HepG2 (cell line): ENCODE measurements around the gene CLEC10A. TPM values are rescaled to one million over a fixed set of nuclear protein-coding genes. Genes with fewer than 3 reads are reported as not detected.
A peak's percentile ranks its signal among the peaks of the same experiment; 100 is the strongest.

Experiments
- KLF16 ChIP-seq, 2 experiments: sonication (generic) in 1 of 2; formaldehyde crosslinking in 1 of 2; IDR thresholded peaks; 2 replicates each; pipeline versions ENCODE4 v1.6.1 to v1.8.0; 2016 to 2023; ENCODE audit warnings: missing genetic modification reagents in 2 of 2, missing compliant biosample characterization in 1 of 2
- MED8 ChIP-seq: sonication (generic); formaldehyde crosslinking; IDR thresholded peaks from 2 replicates; pipeline ENCODE4 v1.8.1; 2023; ENCODE audit warnings: mild to moderate bottlenecking, missing genetic modification reagents; ENCODE audit not compliant: insufficient replicate concordance
- MYC ChIP-seq: sonication (generic); formaldehyde crosslinking; IDR thresholded peaks from 2 replicates; pipeline ENCODE4 v1.9.0; 2021; ENCODE audit warnings: missing genetic modification reagents, borderline replicate concordance
- NFKB2 ChIP-seq: sonication (generic); formaldehyde crosslinking; IDR thresholded peaks from 2 replicates; pipeline ENCODE4 v1.4.0; 2020; ENCODE audit warnings: missing genetic modification reagents, borderline replicate concordance
- RBAK ChIP-seq: sonication (generic); formaldehyde crosslinking; IDR thresholded peaks from 2 replicates; pipeline ENCODE4 v1.5.1; 2020; ENCODE audit warnings: mild to moderate bottlenecking, missing genetic modification reagents
- SAP130 ChIP-seq: IDR thresholded peaks from 2 replicates; pipeline ENCODE4 v1.6.1; 2016; ENCODE audit warnings: low read depth
- TAF1 ChIP-seq: sonication (generic); formaldehyde crosslinking; IDR thresholded peaks from 2 replicates; pipeline ENCODE4 v1.4.0; 2020; ENCODE audit warnings: missing genetic modification reagents
- XRCC5 ChIP-seq: fragments of 200-400 bp; formaldehyde crosslinking; optimal IDR thresholded peaks from 2 replicates; pipeline ENCODE3; 2017; ENCODE audit warnings: mild to moderate bottlenecking, low read length
- ZBTB7A ChIP-seq: sonication (generic); formaldehyde crosslinking; IDR thresholded peaks from 2 replicates; pipeline ENCODE4 v1.8.0; 2022; ENCODE audit warnings: mild to moderate bottlenecking, missing genetic modification reagents
- ZMYM3 ChIP-seq: sonication (generic); formaldehyde crosslinking; IDR thresholded peaks from 2 replicates; pipeline ENCODE4 v1.5.1; 2020; ENCODE audit warnings: mild to moderate bottlenecking, missing genetic modification reagents
- ZNF614 ChIP-seq: IDR thresholded peaks from 2 replicates; pipeline ENCODE4 v1.6.1; 2018; ENCODE audit warnings: missing biosample characterization, missing genetic modification reagents, inconsistent platforms, borderline replicate concordance
- ZNF747 ChIP-seq: sonication (generic); formaldehyde crosslinking; IDR thresholded peaks from 2 replicates; pipeline ENCODE4 v1.8.1; 2023; ENCODE audit warnings: missing genetic modification reagents, mild to moderate bottlenecking, borderline replicate concordance
- ZNF788 ChIP-seq: sonication (generic); formaldehyde crosslinking; IDR thresholded peaks from 2 replicates; pipeline ENCODE4 v1.5.0; 2020; ENCODE audit warnings: mild to moderate bottlenecking, missing genetic modification reagents, borderline replicate concordance
- ZNF879 ChIP-seq: sonication (generic); formaldehyde crosslinking; IDR thresholded peaks from 2 replicates; pipeline ENCODE4 v1.8.1; 2023; ENCODE audit warnings: missing genetic modification reagents
- polyA plus RNA-seq, 8 experiments: library from polyadenylated mRNA; depleted of rRNA in 3 of 8; stranded (reverse) in 7 of 8; unstranded in 1 of 8; fragments of >200 nt; fragmentation: Illumina TruSeq in 4 of 8; extraction: Trizol in 4 of 8; gene quantifications; 2 replicates each; pipeline versions ENCODE4 v1.2.1 to v1.2.3, GENCODE V29; 2011 to 2016; ENCODE audit warnings: low read depth in 4 of 8, missing spikeins in 1 of 8, mixed read lengths in 1 of 8; ENCODE audit not compliant: insufficient read depth in 1 of 8
- total RNA-seq, 5 experiments: library from RNA; depleted of rRNA; stranded (reverse); fragments of >200 nt; fragmentation: Illumina TruSeq; extraction: Trizol; gene quantifications; 2 replicates each; pipeline ENCODE4 v1.2.3, GENCODE V29; 2016; ENCODE audit warnings: low read depth in 1 of 5
- TF ChIP-seq, protein P1 (sequence below): IDR thresholded peaks from 2 replicates; pipeline ENCODE4 v1.6.1; 2018; ENCODE audit warnings: missing genetic modification reagents
- TF ChIP-seq, protein P2 (sequence below): sonication (generic); formaldehyde crosslinking; IDR thresholded peaks from 2 replicates; pipeline ENCODE4 v1.8.0; 2022; ENCODE audit warnings: mild to moderate bottlenecking, missing genetic modification reagents
- TF ChIP-seq, protein P3 (sequence below): sonication (generic); formaldehyde crosslinking; IDR thresholded peaks from 2 replicates; pipeline ENCODE4 v1.4.0; 2020; ENCODE audit warnings: mild to moderate bottlenecking, missing genetic modification reagents
- TF ChIP-seq, protein P4 (sequence below): sonication (generic); formaldehyde crosslinking; IDR thresholded peaks from 2 replicates; pipeline ENCODE4 v1.9.0; 2021; ENCODE audit warnings: mild to moderate bottlenecking, missing genetic modification reagents

The CLEC10A gene
- total and polyA plus RNA-seq, 2 of the 13 experiments (the other 11 are each of a cell fraction or from before 2014, with no cell fraction given) = 0.33 TPM; not detected in 1

DNA sequence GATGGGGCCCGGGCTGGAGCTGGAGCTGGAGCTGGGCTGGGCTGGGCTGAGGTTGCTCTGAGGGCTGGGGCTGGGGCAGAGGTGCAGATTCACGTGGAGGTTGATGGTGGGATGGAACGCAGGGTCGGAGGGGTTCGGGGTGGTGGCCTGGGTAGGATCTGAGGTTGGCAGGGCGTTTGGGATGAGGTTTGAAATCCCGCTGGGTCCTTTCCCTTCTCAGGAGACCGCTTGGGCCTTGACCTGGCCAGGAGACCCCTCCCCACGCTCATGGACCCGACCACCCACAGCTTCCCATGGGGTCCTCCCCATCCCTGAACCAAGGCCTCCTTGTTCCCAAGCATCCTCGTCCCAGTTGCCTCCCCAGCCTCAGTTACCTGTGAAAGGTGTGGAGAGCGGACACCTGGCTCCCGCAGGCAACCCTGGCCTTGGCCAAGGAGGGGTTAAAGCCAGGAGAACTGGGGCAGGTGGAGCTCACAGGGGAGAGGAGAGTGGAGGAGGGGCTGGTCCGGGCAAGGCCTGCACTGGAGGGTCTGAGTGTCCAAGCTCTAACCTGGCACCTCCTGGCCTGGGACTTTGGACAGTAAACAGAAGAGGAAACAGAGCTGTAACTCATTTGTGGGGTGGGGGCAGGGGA is 34.3 kb upstream of the CLEC10A start, which contains the start of gene ASGR2 (continued):
- TF ChIP-seq ZNF747 (CRISPR knock-in tag) (peak; percentile 76), KLF16 (CRISPR knock-in tag; IDR thresholded peaks at IDR 0.05) (peak in 1 of 2 experiments; percentile 28; a peak in 1 of 4 replicates), ZNF788 (peak; percentile 83; the same call in 1 of the 2 replicates), ZBTB7A (CRISPR knock-in tag) (peak; percentile 94), ZMYM3 (CRISPR knock-in tag) (peak; percentile 90), NFKB2 (no peak), TAF1 (CRISPR knock-in tag) (peak; percentile 70), ZNF879 (CRISPR knock-in tag) (0 out of 2 replicates have a peak, but pooled peaks have one; percentile 62), MYC (CRISPR knock-in tag) (peak; percentile 82; the same call in 1 of the 2 replicates), MED8 (peak; percentile 33), XRCC5 (peak; percentile 65), SAP130 (CRISPR knock-in tag) (peak; percentile 75), RBAK (CRISPR knock-in tag) (peak; percentile 64; the same call in 1 of the 2 replicates), ZNF614 (CRISPR knock-in tag) (peak; percentile 68; the same call in 1 of the 2 replicates)
- TF ChIP-seq, protein P1, sequence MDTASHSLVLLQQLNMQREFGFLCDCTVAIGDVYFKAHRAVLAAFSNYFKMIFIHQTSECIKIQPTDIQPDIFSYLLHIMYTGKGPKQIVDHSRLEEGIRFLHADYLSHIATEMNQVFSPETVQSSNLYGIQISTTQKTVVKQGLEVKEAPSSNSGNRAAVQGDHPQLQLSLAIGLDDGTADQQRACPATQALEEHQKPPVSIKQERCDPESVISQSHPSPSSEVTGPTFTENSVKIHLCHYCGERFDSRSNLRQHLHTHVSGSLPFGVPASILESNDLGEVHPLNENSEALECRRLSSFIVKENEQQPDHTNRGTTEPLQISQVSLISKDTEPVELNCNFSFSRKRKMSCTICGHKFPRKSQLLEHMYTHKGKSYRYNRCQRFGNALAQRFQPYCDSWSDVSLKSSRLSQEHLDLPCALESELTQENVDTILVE (CRISPR knock-in tag) = peak; percentile 77
- TF ChIP-seq, protein P2, sequence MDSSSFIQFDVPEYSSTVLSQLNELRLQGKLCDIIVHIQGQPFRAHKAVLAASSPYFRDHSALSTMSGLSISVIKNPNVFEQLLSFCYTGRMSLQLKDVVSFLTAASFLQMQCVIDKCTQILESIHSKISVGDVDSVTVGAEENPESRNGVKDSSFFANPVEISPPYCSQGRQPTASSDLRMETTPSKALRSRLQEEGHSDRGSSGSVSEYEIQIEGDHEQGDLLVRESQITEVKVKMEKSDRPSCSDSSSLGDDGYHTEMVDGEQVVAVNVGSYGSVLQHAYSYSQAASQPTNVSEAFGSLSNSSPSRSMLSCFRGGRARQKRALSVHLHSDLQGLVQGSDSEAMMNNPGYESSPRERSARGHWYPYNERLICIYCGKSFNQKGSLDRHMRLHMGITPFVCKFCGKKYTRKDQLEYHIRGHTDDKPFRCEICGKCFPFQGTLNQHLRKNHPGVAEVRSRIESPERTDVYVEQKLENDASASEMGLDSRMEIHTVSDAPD = peak; percentile 80
- TF ChIP-seq, protein P3, sequence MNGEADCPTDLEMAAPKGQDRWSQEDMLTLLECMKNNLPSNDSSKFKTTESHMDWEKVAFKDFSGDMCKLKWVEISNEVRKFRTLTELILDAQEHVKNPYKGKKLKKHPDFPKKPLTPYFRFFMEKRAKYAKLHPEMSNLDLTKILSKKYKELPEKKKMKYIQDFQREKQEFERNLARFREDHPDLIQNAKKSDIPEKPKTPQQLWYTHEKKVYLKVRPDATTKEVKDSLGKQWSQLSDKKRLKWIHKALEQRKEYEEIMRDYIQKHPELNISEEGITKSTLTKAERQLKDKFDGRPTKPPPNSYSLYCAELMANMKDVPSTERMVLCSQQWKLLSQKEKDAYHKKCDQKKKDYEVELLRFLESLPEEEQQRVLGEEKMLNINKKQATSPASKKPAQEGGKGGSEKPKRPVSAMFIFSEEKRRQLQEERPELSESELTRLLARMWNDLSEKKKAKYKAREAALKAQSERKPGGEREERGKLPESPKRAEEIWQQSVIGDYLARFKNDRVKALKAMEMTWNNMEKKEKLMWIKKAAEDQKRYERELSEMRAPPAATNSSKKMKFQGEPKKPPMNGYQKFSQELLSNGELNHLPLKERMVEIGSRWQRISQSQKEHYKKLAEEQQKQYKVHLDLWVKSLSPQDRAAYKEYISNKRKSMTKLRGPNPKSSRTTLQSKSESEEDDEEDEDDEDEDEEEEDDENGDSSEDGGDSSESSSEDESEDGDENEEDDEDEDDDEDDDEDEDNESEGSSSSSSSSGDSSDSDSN = peak; percentile 62; the same call in 1 of the 2 replicates
- TF ChIP-seq, protein P4, sequence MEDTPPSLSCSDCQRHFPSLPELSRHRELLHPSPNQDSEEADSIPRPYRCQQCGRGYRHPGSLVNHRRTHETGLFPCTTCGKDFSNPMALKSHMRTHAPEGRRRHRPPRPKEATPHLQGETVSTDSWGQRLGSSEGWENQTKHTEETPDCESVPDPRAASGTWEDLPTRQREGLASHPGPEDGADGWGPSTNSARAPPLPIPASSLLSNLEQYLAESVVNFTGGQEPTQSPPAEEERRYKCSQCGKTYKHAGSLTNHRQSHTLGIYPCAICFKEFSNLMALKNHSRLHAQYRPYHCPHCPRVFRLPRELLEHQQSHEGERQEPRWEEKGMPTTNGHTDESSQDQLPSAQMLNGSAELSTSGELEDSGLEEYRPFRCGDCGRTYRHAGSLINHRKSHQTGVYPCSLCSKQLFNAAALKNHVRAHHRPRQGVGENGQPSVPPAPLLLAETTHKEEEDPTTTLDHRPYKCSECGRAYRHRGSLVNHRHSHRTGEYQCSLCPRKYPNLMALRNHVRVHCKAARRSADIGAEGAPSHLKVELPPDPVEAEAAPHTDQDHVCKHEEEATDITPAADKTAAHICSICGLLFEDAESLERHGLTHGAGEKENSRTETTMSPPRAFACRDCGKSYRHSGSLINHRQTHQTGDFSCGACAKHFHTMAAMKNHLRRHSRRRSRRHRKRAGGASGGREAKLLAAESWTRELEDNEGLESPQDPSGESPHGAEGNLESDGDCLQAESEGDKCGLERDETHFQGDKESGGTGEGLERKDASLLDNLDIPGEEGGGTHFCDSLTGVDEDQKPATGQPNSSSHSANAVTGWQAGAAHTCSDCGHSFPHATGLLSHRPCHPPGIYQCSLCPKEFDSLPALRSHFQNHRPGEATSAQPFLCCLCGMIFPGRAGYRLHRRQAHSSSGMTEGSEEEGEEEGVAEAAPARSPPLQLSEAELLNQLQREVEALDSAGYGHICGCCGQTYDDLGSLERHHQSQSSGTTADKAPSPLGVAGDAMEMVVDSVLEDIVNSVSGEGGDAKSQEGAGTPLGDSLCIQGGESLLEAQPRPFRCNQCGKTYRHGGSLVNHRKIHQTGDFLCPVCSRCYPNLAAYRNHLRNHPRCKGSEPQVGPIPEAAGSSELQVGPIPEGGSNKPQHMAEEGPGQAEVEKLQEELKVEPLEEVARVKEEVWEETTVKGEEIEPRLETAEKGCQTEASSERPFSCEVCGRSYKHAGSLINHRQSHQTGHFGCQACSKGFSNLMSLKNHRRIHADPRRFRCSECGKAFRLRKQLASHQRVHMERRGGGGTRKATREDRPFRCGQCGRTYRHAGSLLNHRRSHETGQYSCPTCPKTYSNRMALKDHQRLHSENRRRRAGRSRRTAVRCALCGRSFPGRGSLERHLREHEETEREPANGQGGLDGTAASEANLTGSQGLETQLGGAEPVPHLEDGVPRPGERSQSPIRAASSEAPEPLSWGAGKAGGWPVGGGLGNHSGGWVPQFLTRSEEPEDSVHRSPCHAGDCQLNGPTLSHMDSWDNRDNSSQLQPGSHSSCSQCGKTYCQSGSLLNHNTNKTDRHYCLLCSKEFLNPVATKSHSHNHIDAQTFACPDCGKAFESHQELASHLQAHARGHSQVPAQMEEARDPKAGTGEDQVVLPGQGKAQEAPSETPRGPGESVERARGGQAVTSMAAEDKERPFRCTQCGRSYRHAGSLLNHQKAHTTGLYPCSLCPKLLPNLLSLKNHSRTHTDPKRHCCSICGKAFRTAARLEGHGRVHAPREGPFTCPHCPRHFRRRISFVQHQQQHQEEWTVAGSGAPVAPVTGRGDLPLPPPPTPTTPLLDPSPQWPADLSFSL (CRISPR knock-in tag) = peak; percentile 89
